IMR-90 (cell line): Measurements from ENCODE around the gene NLRC3. TPM values are rescaled to one million over a fixed set of nuclear protein-coding genes. Genes with fewer than 3 reads are reported as not detected.

Experiments
- ATAC-seq: fragments of 200-7000 bp; cut with Tn5 transposase; 2 replicates; pipeline ENCODE4 v1.9.1; 2020; ENCODE audit warnings: low read depth, mild to moderate bottlenecking, moderate library complexity
- BruUV-seq: library from RNA; stranded (reverse); fragments of 400-500 nt; replicated peaks from 2 replicates; lab custom pipeline; 2021; lab: Mats Ljungman, UMichigan
- CTCF ChIA-PET: fragments of 300-600 bp; formaldehyde crosslinking; extraction: SDS; loops from one replicate; lab custom pipeline; 2021; ENCODE audit warnings: antibody characterized with exemption; lab: Yijun Ruan, JAX
- POLR2A ChIA-PET: fragments of 300-600 bp; sonication (Branson Sonifier 250); formaldehyde crosslinking; loops from one replicate; lab custom pipeline; 2022; ENCODE audit warnings: antibody characterized with exemption; ENCODE audit not compliant: unreplicated experiment; lab: Charles Lee
- DNase-seq: peaks from one replicate; pipeline ENCODE4 v3.0.0; 2013
- H2AFZ ChIP-seq: replicated peaks from 2 replicates; pipeline ENCODE3; 2013; ENCODE audit warnings: low read length, mild to moderate bottlenecking; ENCODE audit not compliant: poor library complexity
- H2AK5ac ChIP-seq: 2 replicates; pipeline ENCODE4 v1.6.1; 2013; ENCODE audit warnings: low read depth, low read length, inconsistent platforms
- H2AK9ac ChIP-seq: replicated peaks from 2 replicates; pipeline ENCODE3; 2013; ENCODE audit warnings: mild to moderate bottlenecking, low read depth, low read length, moderate library complexity; ENCODE audit not compliant: poor library complexity
- H2BK120ac ChIP-seq: 2 replicates; pipeline ENCODE4 v1.6.1; 2013; ENCODE audit warnings: low read depth, low read length, inconsistent platforms
- H2BK15ac ChIP-seq: 3 replicates; pipeline ENCODE4 v1.6.1; 2013; ENCODE audit warnings: low read depth, low read length, inconsistent platforms
- H2BK20ac ChIP-seq: 2 replicates; pipeline ENCODE4 v1.6.1; 2013; ENCODE audit warnings: low read depth, mild to moderate bottlenecking, inconsistent platforms, low read length, moderate library complexity
- H2BK5ac ChIP-seq: 2 replicates; pipeline ENCODE4 v1.6.1; 2013; ENCODE audit warnings: mild to moderate bottlenecking, low read depth, low read length, inconsistent platforms; ENCODE audit not compliant: poor library complexity, severe bottlenecking
- H3K14ac ChIP-seq: replicated peaks from 2 replicates; pipeline ENCODE4 v1.6.1; 2013; ENCODE audit warnings: low read depth, low read length, inconsistent platforms
- H3K18ac ChIP-seq: 2 replicates; pipeline ENCODE4 v1.6.1; 2013; ENCODE audit warnings: low read depth, low read length, control low read depth
- H3K23ac ChIP-seq: 2 replicates; pipeline ENCODE4 v1.6.1; 2013; ENCODE audit warnings: low read depth, low read length, inconsistent platforms
- H3K27ac ChIP-seq: 2 replicates; pipeline ENCODE4 v1.5.1; 2013; ENCODE audit warnings: mild to moderate bottlenecking, control low read depth, low read length; ENCODE audit not compliant: insufficient read depth
- H3K27me3 ChIP-seq: 2 replicates; pipeline ENCODE4 v1.6.1; 2013; ENCODE audit warnings: low read length; ENCODE audit not compliant: control insufficient read depth, insufficient read depth
- H3K36me3 ChIP-seq: 2 replicates; pipeline ENCODE4 v1.6.1; 2013; ENCODE audit warnings: low read length, mixed read lengths; ENCODE audit not compliant: control insufficient read depth, insufficient read depth
- H3K4ac ChIP-seq: 2 replicates; pipeline ENCODE4 v1.6.1; 2013; ENCODE audit warnings: low read depth, low read length, inconsistent platforms
- H3K4me1 ChIP-seq: 2 replicates; pipeline ENCODE4 v1.6.1; 2013; ENCODE audit warnings: low read length, mixed read lengths; ENCODE audit not compliant: control insufficient read depth, insufficient read depth
- H3K4me2 ChIP-seq: 2 replicates; pipeline ENCODE4 v1.6.1; 2013; ENCODE audit warnings: low read depth, mild to moderate bottlenecking, control low read depth, low read length, moderate library complexity
- H3K4me3 ChIP-seq: 2 replicates; pipeline ENCODE4 v1.5.1; 2013; ENCODE audit warnings: low read depth, mild to moderate bottlenecking, control low read depth, low read length, moderate library complexity; ENCODE audit not compliant: insufficient read depth
- H3K56ac ChIP-seq: 2 replicates; pipeline ENCODE4 v1.6.1; 2013; ENCODE audit warnings: low read length, inconsistent platforms; ENCODE audit not compliant: insufficient read depth; ENCODE audit errors: extremely low read depth
- H3K79me1 ChIP-seq, 2 experiments: 2 replicates each; pipeline ENCODE4 v1.6.1; 2013; ENCODE audit warnings: low read length in 2 of 2, inconsistent platforms in 1 of 2, low read depth in 1 of 2
- H3K9ac ChIP-seq: 2 replicates; pipeline ENCODE4 v1.6.1; 2013; ENCODE audit warnings: low read depth, low read length, control low read depth
- H3K9me1 ChIP-seq: 2 replicates; pipeline ENCODE4 v1.6.1; 2013; ENCODE audit warnings: low read length, inconsistent platforms; ENCODE audit not compliant: insufficient read depth
- H3K9me3 ChIP-seq: 2 replicates; pipeline ENCODE4 v1.6.1; 2013; ENCODE audit warnings: low read length; ENCODE audit not compliant: control insufficient read depth, insufficient read depth
- H4K20me1 ChIP-seq: 2 replicates; pipeline ENCODE4 v1.6.1; 2013; ENCODE audit warnings: low read length, inconsistent platforms; ENCODE audit not compliant: insufficient read depth
- H4K5ac ChIP-seq: 2 replicates; pipeline ENCODE4 v1.6.1; 2013; ENCODE audit warnings: mild to moderate bottlenecking, low read depth, low read length, control low read depth
- H4K8ac ChIP-seq, 2 experiments: 2 replicates each; pipeline ENCODE4 v1.6.1; 2013; ENCODE audit warnings: low read depth in 2 of 2, low read length in 2 of 2, control low read depth in 1 of 2, inconsistent platforms in 1 of 2
- H4K91ac ChIP-seq: 2 replicates; pipeline ENCODE4 v1.6.1; 2013; ENCODE audit warnings: low read depth, low read length, inconsistent platforms; ENCODE audit not compliant: insufficient read depth
- BHLHE40 ChIP-seq: fragments of 150-350 bp; IDR thresholded peaks from 2 replicates; pipeline ENCODE4 v1.6.1; 2016; ENCODE audit warnings: mild to moderate bottlenecking, low read depth, low read length
- CEBPB ChIP-seq: IDR thresholded peaks from 2 replicates; pipeline ENCODE4 v1.6.1; 2012; ENCODE audit warnings: low read depth, low read length, improper control_type of control experiment
- CHD1 ChIP-seq: IDR thresholded peaks from 2 replicates; pipeline ENCODE4 v1.6.1; 2012; ENCODE audit warnings: low read depth, low read length, improper control_type of control experiment
- CTCF ChIP-seq: conservative IDR thresholded peaks from 2 replicates; pipeline ENCODE4 v1.5.1; 2012; ENCODE audit warnings: mild to moderate bottlenecking, low read depth, low read length, improper control_type of control experiment
- ELK1 ChIP-seq: fragments of 150-350 bp; IDR thresholded peaks from 2 replicates; pipeline ENCODE4 v1.6.1; 2016; ENCODE audit warnings: low read depth, mild to moderate bottlenecking, low read length, moderate library complexity, borderline replicate concordance
- FOS ChIP-seq: fragments of 150-350 bp; IDR thresholded peaks from 2 replicates; pipeline ENCODE4 v1.6.1; 2016; ENCODE audit warnings: low read depth, low read length
- MAFK ChIP-seq: IDR thresholded peaks from 2 replicates; pipeline ENCODE4 v1.6.1; 2012; ENCODE audit warnings: low read depth, low read length, improper control_type of control experiment
- MAZ ChIP-seq: IDR thresholded peaks from 2 replicates; pipeline ENCODE4 v1.6.1; 2012; ENCODE audit warnings: low read depth, mild to moderate bottlenecking, low read length, improper control_type of control experiment, moderate library complexity, borderline replicate concordance
- MXI1 ChIP-seq: IDR thresholded peaks from 2 replicates; pipeline ENCODE4 v1.6.1; 2012; ENCODE audit warnings: low read depth, mild to moderate bottlenecking, low read length, moderate library complexity, borderline replicate concordance
- NFE2L2 ChIP-seq: fragments of 150-350 bp; IDR thresholded peaks from 2 replicates; pipeline ENCODE4 v1.6.1; 2016; ENCODE audit warnings: low read depth, mild to moderate bottlenecking, low read length
- POLR2A ChIP-seq: IDR thresholded peaks from 2 replicates; pipeline ENCODE4 v1.6.1; 2012; ENCODE audit warnings: mild to moderate bottlenecking, low read depth, low read length
- RAD21 ChIP-seq: IDR thresholded peaks from 2 replicates; pipeline ENCODE4 v1.6.1; 2012; ENCODE audit warnings: low read length, improper control_type of control experiment
- RCOR1 ChIP-seq: IDR thresholded peaks from 2 replicates; pipeline ENCODE4 v1.6.1; 2012; ENCODE audit warnings: mild to moderate bottlenecking, low read length, improper control_type of control experiment; ENCODE audit not compliant: insufficient replicate concordance
- RFX5 ChIP-seq: IDR thresholded peaks from 2 replicates; pipeline ENCODE4 v1.8.0; 2012; ENCODE audit warnings: low read depth, mild to moderate bottlenecking, low read length, moderate library complexity
- SMC3 ChIP-seq: fragments of 150-350 bp; IDR thresholded peaks from 2 replicates; pipeline ENCODE4 v1.6.1; 2016; ENCODE audit warnings: low read depth, mild to moderate bottlenecking, antibody characterized with exemption, low read length, moderate library complexity
- USF2 ChIP-seq: fragments of 150-350 bp; IDR thresholded peaks from 2 replicates; pipeline ENCODE4 v1.6.1; 2017; ENCODE audit warnings: mild to moderate bottlenecking, antibody characterized with exemption, low read length, low read depth
- WGBS, 2 experiments: methylation state at CpG; one replicate each; pipeline versions ENCODE4 v1.1.5 to v1.1.7; 2013; ENCODE audit warnings: missing lambda C conversion rate in 2 of 2; ENCODE audit not compliant: insufficient read length in 1 of 2; ENCODE audit errors: extremely low coverage in 2 of 2; 5-methylcytosine and 5-hydroxymethylcytosine counted together
- dilution Hi-C: fragments of 300-500 bp; cut with HindIII; formaldehyde crosslinking; loops from one replicate; pipeline ENCODE4 v1.14.3; 2018; ENCODE audit warnings: low sequenced_read_pairs; ENCODE audit not compliant: unreplicated experiment
- in situ Hi-C: fragments of 300-500 bp; cut with MboI; formaldehyde crosslinking; loops from 3 replicates; pipeline ENCODE4 v1.14.3; 2019; ENCODE audit warnings: low sequenced_read_pairs, inconsistent platforms, mixed read lengths
- intact Hi-C: fragments of 100-400 bp; cut with micrococcal nuclease; formaldehyde crosslinking; loops from 2 replicates; pipeline ENCODE4 v1.10.0; 2022
- polyA plus RNA-seq, 3 experiments: library from polyadenylated mRNA; depleted of rRNA; stranded (reverse); fragments of >200 nt; gene quantifications; 2 replicates each; pipeline ENCODE4 v1.2.3, GENCODE V29; 2012; ENCODE audit warnings: low replicate concordance in 1 of 3
- total RNA-seq: library from RNA; depleted of rRNA; stranded (reverse); fragments of >200 nt; gene quantifications from 2 replicates; pipeline ENCODE4 v1.2.3, GENCODE V29; 2012

NLRC3 gene
- total and polyA plus RNA-seq, 2 of the 4 experiments (the other 2 are of a cell fraction): not detected

- H3K18ac ChIP-seq: no peak within 1 kb of the TSS
- no peak within 1 kb of the TSS for H2AK9ac ChIP-seq
- H3K4me2 ChIP-seq: no peak within 1 kb of the TSS
- no peak within 1 kb of the TSS for H4K91ac ChIP-seq
- H3K9me3 ChIP-seq: no peaks in the 10 kb centered on the region
- ATAC-seq (no peak), DNase-seq (no peak)
- H4K20me1 ChIP-seq: no peaks in the 10 kb centered on the region
- POLR2A ChIA-PET: no interaction called here
- no CpG with 5 or more reads among the region's 3 CpGs for WGBS, 2 experiments
- H2BK20ac ChIP-seq: no peak within 1 kb of the TSS
- TF ChIP-seq NFE2L2: no peak
- TF ChIP-seq MAFK: no peak
- no peak for TF ChIP-seq MAZ
- TF ChIP-seq ELK1: no peak
- no peak for TF ChIP-seq USF2
- TF ChIP-seq CHD1: no peak
- no peak for TF ChIP-seq POLR2A
- no peak for TF ChIP-seq BHLHE40
- TF ChIP-seq RFX5: no peak
- TF ChIP-seq MXI1: no peak
- no peak for TF ChIP-seq CEBPB
- TF ChIP-seq FOS: no peak
- TF ChIP-seq RAD21: no peak
- no peak for TF ChIP-seq CTCF
- no peak for TF ChIP-seq SMC3
- TF ChIP-seq RCOR1: no peak
- dilution Hi-C loops (no loop called here), in situ Hi-C loops (no loop called here), intact Hi-C loops (no loop called here)
- no peaks in the 10 kb centered on the region for H3K4me1 ChIP-seq
- H2AFZ ChIP-seq: no peak within 1 kb of the TSS
- CTCF ChIA-PET: no interaction called here
- no peak within 1 kb of the TSS for H2BK5ac ChIP-seq
- no peak within 1 kb of the TSS for H3K4me3 ChIP-seq
- H4K5ac ChIP-seq: no peak within 1 kb of the TSS
- H3K79me1 ChIP-seq: no peaks in the 10 kb centered on the region
- H3K23ac ChIP-seq: no peak within 1 kb of the TSS
- H2BK120ac ChIP-seq: no peak within 1 kb of the TSS
- no peaks in the 10 kb centered on the region for H3K36me3 ChIP-seq
- H3K27me3 ChIP-seq: no peaks in the 10 kb centered on the region
- no peak within 1 kb of the TSS for H2AK5ac ChIP-seq
- no peak within 1 kb of the TSS for H2BK15ac ChIP-seq
- 0 out of 2 replicates have a peak, but pooled peaks cover 3% of the 10 kb centered on the region for H3K9me1 ChIP-seq
- no TSS peak for BruUV-seq
- no peak within 1 kb of the TSS for H4K8ac ChIP-seq
- no peak within 1 kb of the TSS for H3K4ac ChIP-seq
- no peak within 1 kb of the TSS for H3K14ac ChIP-seq
- H3K56ac ChIP-seq: no peak within 1 kb of the TSS
- no peak within 1 kb of the TSS for H3K27ac ChIP-seq
- H3K9ac ChIP-seq: no peak within 1 kb of the TSS
Measured at GRCh38 chr16:3495176-3495575, 82.0 kb downstream of the NLRC3 start, which contains the start of gene C16orf90. C16orf90 (minus strand) TSS chr16:3495489; CDS start chr16:3495421, 68 bp downstream.
